ENCODE data around the gene FOXJ2.

- TF ChIP-seq GATA2 (IDR thresholded peaks at IDR 0.05; ENCODE audit: low read depth, low read length) (no peak), GATA3 (IDR thresholded peaks at IDR 0.05; ENCODE audit: low read depth, low read length) (no peak)
Observed at GRCh38 chr12:8037046-8037663, 4.6 kb downstream of the FOXJ2 start.
